HUDEP-2 (cell line): ENCODE results near the gene LRRFIP2.
"Not testable (repeated sequence)": the region's sequence is repeated elsewhere in the genome, so short reads cannot be mapped to it uniquely, and the experiment has no call there.

ENCODE experiments used
- DNase-seq, 76 experiments: peaks; one replicate each; lab custom pipeline; 2025; ENCODE audit not compliant: unreplicated experiment in 76 of 76; lab: John Stamatoyannopoulos, UW

The LRRFIP2 gene

DNA sequence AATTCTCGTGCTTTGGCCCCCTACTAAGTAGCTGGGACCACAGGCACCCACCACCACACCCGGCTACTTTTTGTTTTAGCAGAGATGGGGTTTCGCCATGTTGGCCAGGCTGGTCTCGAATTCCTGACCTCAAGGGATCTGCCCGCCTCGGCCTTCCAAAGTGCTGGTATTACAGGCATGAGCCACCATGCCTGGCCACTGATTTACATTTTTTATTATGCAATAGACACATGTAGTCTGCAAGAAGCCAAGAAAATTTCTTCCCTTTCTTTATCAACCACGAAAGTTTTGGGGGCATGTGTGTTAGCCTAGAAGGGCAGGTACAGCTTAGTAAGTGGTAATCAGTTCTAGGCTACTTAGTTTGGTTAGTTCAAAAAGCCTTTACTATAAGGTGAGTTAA is 51.1 kb downstream of the LRRFIP2 start:
- DNase-seq = no peak

DNA sequence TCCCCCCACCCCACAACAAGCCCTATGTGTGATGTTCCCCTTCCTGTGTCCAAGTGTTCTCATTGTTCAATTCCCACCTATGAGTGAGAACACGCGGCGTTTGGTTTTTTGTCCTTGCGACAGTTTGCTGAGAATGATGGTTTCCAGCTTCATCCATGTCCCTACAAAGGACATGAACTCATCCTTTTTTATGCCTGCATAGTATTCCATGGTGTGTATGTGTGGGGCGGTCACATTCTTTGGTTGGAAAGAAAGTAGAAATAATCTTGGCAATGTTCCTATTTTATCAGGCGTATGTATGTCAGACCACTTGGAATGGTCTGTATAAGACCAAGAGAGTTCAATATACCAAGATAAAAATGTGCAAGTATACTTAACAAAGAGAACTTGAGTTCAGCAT is 52.3 kb downstream of the LRRFIP2 start:
- not testable (repeated sequence) for DNase-seq

DNA sequence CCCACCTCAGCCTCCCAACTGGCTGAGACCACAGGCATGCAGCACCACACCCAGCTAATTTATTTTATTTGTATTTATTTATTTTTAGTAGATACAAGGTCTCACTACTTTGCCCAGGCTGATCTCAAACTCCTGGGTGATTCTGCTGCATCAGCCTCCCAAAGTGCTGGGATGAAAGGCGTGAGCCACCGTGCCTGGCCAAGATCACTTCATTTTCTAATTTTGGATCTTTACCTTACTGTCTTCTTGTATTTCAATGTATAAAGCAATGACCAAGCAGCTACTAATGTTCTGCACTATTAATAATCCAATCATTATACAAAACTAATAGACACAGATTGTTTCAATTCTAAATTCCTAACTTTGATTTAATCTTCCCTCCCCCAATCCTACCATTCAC is 56.2 kb downstream of the LRRFIP2 start:
- no peak for DNase-seq

DNA sequence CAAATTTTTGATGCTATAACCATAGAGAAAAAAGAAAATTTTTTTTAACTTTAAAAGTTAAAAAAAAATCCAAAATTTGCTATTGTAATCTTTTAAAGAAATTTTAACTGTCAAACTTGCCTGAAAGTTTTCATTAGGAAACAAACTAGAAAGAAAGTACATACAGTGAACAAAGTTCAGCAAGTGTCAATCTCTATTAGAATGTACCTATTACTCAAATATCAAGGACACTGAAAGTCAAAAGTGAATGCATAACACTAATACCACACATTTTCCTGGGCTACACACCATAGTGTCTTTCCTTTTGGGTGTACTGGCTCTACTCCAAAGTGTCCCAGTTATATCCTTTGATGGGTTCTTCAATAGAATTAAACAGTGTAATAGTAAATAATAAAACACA is 56.8 kb downstream of the LRRFIP2 start:
- DNase-seq = no peak

DNA sequence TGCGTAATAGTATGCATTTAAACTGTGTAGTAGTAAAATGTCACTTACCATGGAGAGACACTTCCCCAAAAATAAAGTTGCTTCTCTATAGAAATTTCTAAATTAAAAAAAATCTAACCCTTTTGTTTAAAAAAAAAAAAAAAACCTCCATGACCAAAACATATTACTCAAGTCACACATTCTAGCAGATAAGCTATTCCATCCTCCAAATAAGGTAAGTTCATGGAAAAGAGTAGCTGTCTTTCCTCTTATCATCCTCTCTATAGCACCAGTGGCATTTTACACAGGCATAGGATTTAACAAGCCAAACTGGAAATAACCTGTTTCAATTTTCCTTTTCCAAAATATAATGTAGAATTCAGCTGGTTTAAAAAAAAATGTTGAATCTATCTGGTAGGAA is 57.4 kb downstream of the LRRFIP2 start:
- no peak for DNase-seq

DNA sequence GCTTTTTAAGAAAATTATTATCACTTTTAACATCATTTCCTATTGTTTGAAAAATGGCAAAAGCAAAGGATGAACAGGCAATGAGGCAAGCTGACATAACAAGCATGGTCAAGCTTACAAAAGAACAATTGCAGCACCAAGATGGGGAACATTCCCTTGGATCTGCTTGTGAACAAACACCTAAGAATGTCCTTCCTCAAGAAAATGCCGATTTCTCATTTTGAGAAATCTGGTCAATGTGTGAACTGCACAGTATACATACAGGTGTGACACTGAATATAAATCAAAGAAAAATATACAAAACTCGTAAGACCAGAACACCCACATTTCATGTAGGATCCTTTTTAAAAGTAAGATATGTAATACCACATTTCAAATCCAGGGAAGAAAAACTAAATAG is 58.9 kb downstream of the LRRFIP2 start:
- DNase-seq = no peak

DNA sequence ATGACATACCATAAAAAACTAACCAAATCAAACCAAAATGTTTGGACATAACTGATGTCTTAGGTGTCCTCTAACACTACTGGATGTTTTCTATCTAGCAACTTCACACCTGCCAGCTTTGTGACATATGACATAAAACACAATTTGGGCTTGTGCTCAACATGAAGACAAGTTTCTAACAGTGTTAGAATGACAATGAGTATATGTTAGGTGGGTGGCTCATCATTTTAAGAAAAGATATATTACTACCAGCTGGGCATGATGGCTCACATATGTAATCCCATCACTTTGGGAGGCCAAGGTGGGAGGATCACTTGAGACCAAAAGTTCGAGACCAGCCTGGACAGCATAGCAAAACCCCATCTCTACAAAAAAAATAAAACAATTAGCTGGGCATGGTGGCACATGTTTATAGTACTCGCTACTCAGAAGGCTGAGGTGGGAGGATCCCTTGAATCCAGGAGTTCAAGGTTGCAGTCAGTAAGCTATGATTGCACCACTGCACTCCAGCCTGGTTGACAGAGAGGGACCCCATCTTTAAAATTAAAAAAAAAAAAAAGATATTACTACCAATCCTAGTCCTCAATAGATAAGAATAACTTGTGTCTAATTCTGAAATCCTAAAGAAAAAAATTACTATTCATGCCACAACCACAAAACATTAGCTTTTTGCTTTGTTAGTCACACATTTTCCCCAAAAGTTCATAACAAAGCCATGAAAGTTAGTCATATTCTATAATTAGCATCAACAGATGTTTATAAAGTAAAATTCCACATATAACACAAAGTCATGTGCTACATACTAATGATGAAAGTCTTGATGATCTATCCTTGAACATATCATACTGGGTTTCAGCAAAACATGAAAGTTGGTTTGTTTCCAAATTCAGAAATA is 59.9 kb downstream of the LRRFIP2 start:
- DNase-seq = no peak

DNA sequence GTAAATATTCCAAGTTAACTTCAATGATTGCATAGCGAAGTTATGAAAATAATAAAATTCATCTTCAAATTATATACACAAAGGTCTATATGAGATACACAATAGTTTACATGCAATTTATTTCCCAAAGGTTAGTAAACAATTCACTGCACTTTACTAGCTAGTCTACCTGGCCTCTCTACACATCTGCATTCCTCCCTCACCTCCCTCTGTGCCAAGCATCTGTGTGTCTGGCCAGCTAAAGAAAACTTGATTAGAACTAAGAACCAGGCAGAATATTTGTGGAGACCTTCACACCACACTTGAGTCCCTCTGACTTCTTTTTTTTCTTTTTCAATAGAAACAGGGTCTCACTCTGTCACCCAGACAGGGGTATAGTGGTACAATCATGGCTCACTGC is 61.4 kb downstream of the LRRFIP2 start:
- DNase-seq = no peak

DNA sequence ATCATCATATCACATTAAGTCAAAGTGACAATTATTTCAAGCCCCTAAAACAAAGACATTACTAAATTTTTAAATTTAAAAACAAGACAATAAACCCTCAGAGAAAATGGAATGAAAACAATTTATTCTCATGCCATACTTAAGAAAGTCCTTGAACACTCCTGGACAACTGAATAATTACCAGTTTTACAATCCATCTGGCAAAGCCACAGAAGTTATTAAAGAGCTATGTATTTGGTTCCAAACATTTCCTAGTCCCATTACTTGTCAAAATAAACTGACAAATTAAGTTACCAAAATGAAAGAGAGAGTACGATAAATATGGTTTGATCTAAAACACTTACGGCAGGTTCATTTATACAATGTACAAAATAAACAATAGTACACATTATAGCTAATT is 63.2 kb downstream of the LRRFIP2 start:
- DNase-seq = no peak

DNA sequence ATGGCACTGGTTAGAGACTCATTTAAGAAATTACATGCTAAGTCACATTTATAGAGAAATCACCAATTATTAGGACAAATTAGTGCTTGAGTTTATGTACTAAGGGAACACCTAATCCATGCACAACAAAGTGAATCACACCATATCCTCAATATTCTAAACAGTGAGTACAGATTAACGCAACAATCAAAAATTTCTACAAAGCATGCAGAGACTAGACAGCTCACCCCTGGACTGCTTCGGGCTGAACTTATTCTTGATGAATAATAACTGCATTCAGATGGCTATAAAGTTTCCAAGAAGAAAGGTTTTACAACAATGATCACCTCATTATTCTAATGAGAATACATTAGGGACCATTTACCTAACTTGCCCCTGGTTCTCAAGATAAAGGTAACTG is 66.5 kb downstream of the LRRFIP2 start:
- no peak for DNase-seq

DNA sequence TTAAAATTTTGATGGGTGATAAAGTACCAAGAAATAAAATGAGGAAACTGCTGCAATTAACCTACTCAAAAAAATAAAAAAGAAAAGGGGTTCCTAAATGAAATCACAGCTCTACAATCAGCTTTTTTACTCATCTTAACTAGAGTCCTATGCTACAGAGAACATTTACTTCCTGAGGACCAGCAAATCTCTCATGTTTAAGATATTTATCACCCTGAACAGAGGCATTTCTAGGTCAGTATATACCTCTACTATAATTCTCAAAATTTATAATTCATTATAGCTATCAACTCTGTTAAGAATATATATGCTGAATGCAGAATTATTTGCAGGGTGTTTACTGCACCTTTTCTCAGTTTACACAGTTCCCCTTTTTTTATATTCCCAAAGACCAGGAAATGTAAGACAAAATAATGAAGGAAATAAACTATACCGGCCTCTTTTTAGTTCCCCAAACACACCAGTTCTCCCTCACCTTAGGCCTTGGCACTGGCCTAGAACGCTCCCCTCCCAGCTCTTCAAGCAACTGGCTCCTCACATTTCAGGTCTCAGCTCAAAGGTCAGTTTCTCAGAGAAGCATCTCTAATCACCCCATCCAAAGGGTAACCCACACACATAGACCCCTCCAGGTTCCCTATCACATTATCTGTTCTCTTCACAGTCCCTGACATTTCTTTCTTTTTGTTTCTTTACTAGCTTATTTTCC is 71.1 kb downstream of the LRRFIP2 start:
- no peak for DNase-seq

DNA sequence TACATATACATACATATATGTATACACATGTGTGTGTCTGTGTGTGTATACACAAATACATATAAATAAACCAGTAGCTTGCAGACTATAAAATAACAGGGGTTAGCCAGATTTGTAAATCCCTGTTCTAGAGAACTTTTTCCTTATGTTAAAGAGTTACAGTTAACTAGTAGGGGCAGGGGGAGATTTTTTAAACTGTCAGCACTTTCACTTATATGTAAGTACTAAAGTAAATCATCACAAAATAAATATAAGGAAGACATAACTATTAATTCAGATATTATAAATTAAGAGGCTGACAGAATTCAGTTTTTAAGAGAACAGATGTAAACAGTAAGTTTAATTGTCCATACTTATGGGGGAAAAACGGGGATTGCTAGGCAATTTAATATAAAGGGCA is 74.0 kb downstream of the LRRFIP2 start:
- no peak for DNase-seq

DNA sequence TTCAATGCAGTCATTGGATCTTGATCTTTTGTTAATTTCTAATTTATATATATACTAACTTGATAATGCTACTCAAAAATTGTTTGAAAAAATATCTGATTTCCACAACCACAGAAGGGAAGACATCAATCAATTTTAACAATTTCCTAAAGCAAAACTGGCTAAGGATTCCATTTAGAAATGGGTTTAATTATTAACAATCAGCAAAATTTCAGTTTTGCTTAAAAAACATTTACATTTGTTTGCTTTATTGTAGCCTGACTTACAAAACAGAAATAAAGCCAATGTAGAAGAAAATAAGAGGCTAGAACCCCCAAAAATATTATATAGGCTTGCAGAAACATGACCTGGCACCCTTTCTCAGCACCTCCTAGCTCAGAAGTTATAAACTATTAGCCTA is 74.9 kb downstream of the LRRFIP2 start:
- no peak for DNase-seq

DNA sequence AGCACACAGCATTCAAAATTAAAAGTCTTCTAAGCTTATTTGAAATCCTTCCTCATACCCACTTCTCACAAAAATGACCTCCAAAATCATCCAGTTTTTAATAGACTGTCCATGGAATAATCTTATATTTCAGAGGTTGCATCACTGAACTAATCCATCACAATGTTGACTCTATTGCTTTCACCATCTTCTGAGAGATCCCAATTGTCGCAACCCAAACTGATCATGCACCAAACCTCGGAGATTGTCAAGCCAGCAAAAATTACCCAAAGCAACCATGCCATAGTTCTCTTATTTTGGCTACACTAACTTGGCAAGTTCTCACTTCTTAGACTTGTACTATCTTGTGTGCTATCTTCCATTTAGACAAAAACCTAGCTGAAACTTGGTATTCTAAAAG is 75.5 kb downstream of the LRRFIP2 start:
- DNase-seq = no peak

DNA sequence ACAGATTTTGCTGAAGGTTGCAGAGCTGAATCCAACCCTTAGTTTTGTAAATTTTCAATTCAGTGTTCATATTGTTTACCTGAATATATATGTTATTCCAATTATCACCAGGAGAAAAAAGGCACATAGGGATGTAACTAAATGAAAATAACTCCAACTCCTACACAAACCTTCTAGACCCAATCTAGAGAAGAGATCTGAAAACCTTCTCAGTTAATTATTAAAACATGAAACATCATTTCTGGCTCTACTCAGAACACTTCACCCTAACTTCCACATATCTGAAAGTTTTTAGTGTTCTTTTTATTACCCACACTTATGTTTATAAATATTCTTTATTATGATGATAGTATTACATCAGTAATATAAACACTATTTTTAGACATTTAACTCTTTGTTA is 76.6 kb downstream of the LRRFIP2 start:
- DNase-seq = no peak

DNA sequence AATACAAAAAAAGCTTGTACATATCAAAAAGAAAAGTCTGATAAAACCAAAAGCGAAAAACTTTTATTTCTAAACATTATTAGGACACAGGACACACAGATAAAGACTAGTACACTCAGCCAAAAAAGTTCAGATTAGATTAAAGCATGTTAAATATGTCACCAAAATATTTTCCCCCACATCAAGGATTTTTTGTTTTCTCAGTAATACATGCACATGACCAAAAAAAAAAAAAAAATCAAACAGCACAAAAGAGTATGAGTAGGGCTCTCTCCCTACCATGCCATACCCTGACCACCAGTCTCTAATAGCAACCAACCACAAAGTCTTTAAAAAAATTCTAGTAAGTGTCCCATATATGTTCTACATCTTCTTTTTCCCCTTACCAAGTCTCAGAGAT is 77.4 kb downstream of the LRRFIP2 start:
- no peak for DNase-seq

DNA sequence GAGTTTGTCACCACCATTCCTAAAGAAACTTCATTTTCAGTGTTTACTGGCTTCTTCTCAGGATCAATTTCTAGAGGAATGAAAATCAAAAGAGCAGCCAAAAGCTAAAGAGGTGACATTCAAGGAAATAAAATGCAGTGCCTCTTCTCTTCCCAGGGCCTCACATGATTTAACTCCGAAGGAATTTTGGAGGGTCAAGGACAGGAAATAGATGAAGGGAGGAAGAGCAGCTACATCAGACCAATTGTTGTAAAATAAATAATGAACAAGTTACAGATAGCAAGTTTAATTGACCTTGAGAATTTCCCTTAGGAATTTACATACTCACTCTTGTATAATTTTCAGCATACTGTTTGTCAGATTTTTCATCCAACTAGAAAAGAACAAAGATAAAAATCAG is 78.1 kb downstream of the LRRFIP2 start:
- DNase-seq = no peak

DNA sequence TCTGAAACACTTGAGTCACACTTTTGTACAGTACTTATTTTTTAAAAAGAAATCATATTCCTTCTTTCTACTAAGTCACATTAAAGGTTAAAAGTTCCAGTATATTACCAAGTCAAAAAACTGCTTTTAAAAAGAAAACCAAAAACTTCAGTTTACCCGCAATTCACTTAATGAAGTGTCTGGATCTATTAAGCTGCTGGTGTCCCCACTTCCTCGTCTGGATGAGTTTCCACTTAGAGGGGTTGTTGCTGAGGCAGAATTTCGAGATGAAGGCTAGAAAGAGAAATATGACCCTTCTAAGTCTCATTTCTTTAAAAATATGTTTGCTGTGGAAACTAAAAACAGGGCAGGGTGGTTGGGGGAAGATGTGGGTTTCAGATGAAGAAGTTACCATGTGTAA is 79.7 kb downstream of the LRRFIP2 start:
- DNase-seq = no peak

DNA sequence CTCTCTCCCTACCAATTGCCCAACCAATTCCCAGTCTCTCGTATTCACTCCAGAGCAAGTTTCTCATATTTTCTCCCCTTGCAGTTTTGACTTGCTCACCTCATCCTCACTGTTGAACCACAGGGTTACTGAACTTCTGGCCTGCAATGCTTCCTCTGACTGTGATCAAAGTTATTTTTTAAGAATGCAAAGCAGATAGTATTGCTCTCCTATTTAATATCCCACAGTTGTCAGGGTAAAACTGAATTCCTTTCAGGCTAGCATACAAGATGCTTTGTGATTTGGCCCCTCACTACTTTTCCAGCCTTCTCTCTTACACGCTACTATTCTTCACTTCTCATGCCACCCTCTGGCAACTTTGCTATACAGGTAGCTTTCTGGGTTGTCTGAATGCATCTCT is 80.9 kb downstream of the LRRFIP2 start:
- no peak for DNase-seq

DNA sequence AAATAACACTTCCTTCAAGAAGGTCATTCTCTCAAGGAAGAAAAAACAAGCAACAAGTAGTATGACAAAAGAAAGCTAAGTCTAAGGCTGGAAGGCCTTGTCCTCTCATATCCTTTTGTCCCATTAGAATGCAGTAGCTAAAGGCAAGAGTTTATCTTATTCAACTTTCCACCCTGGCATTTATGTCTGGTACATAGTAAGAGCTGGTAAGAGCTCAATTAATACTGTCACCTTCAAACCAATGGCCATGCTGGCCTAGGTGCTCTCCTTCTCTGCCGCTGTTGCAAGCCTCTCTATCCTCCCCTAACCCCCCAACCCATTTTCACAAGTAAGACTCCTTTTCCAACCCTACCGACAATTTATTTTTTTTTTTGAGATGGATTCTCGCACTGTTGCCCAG is 81.9 kb downstream of the LRRFIP2 start:
- DNase-seq = no peak

DNA sequence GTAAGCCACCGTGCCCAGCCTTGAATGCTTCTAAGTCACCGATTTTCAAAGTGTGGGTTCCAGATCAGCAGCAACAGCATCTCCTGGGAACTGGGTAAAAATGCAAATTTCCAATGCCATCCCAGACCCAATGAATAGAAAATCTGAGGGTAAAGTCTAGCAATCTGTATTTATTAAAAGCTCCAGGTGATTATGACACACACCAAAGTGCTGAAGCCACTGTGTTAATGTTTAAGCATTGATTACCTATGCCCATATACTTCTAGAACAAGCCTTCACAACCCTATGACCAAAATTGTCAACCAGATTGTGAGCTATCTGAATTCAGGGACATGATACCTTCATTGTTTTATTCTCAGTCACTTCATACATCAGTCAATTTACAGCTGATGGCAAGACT is 86.5 kb downstream of the LRRFIP2 start:
- DNase-seq = no peak

DNA sequence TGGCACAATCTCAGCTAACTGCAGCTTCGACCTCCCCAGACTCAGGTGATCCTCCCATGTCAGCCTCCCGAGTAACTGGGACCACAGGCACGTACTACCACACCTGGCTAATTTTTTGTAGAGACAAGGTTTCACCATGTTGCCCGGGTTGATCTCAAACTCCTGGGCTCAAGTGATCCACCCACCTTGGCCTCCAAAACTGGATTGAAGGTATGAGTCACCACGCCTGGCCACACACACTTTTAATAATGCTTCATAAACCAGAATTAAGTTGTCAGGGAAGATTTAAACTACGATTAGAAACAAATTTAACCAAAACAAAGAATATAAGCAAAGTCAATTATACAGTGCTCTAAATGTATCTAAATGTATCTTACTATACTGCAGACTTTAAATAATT is 87.5 kb downstream of the LRRFIP2 start:
- no peak for DNase-seq
